Dedifferentiated amniotic fluid mesenchymal stem cell (primary cell): ENCODE data around the gene ZC3H7B.

Experiments used
- DNase-seq: peaks from one replicate; pipeline ENCODE4 v3.0.0-alpha.2; 2016; ENCODE audit errors: extremely low spot score

ZC3H7B gene

GRCh38 chr22:41356430-41357028, 55.2 kb downstream of the ZC3H7B start:
- no peak for DNase-seq

- no peak for DNase-seq
These were observed 55.9 kb downstream of the ZC3H7B start for GRCh38 chr22:41357191-41357590.

GRCh38 chr22:41358927-41359326, 57.6 kb downstream of the ZC3H7B start:
- DNase-seq: no peak

GRCh38 chr22:41359376-41359775, 58.1 kb downstream of the ZC3H7B start:
- no peak for DNase-seq

GRCh38 chr22:41360126-41360525, 58.8 kb downstream of the ZC3H7B start:
- no peak for DNase-seq

GRCh38 chr22:41361716-41362310, 60.5 kb downstream of the ZC3H7B start:
- DNase-seq: no peak

- DNase-seq: no peak
These were observed 61.3 kb downstream of the ZC3H7B start for GRCh38 chr22:41362615-41363014.

- no peak for DNase-seq
These were observed 62.9 kb downstream of the ZC3H7B start for GRCh38 chr22:41364233-41364632.

- DNase-seq: no peak
These were observed 63.6 kb downstream of the ZC3H7B start for GRCh38 chr22:41364955-41365354.

GRCh38 chr22:41365425-41365824, 64.1 kb downstream of the ZC3H7B start:
- DNase-seq: no peak

- DNase-seq: no peak
These were observed 65.2 kb downstream of the ZC3H7B start for GRCh38 chr22:41366323-41367029.

- DNase-seq: peak; percentile 87
These were observed 65.8 kb downstream of the ZC3H7B start for GRCh38 chr22:41367039-41367679.

- no peak for DNase-seq
These were observed 66.6 kb downstream of the ZC3H7B start for GRCh38 chr22:41367680-41368542.

- DNase-seq: no peak
These were observed 67.5 kb downstream of the ZC3H7B start for GRCh38 chr22:41368543-41369423.

GRCh38 chr22:41369424-41369745, 68.1 kb downstream of the ZC3H7B start:
- no peak for DNase-seq

- DNase-seq: no peak
These were observed 68.5 kb downstream of the ZC3H7B start for GRCh38 chr22:41369837-41370236.

GRCh38 chr22:41377846-41378245, 76.5 kb downstream of the ZC3H7B start:
- DNase-seq: no peak

GRCh38 chr22:41380993-41381328, 79.6 kb downstream of the ZC3H7B start:
- peak; percentile 71 for DNase-seq

GRCh38 chr22:41381329-41382097, 80.2 kb downstream of the ZC3H7B start, which contains the start of gene TEF:
TSS of gene TEF (plus strand) at chr22:41381942. CDS start at chr22:41382045, 103 bp downstream.
- DNase-seq: peak; percentile 98

GRCh38 chr22:41382098-41382578, 80.8 kb downstream of the ZC3H7B start:
- DNase-seq: no peak
